Activated CD8-positive, alpha-beta memory T cell treated with anti-CD3 and anti-CD28 coated beads, Interleukin-2, amount 50 U/mL, for 24 hours (primary cell): ENCODE measurements around the gene PARK7.

ENCODE experiments used
- DNase-seq: peaks from one replicate; pipeline ENCODE4 v3.0.0-alpha.2; 2020; ENCODE audit errors: extremely low read depth

The PARK7 gene

DNA sequence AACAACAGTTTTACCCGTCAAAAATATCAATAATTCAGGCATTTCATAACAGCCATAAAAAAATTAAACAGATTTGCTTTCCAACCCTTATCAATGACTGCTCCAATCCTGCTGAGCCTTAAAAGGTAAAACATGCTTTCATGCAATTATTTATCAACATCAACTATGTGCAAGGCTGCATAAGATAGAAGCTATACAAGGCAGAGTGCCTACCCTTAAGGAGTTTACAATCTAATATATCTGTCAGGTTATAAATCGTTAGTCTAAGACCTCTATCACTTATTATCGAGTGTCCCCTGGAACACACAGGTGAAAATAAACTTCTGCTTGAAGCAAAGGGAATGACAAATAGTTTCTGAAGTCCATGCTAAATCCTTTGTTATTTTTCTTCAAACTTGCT, 62.8 kb downstream of the PARK7 start:
- DNase-seq, result no peak

GRCh38 chr1:8025061-8025670, 63.7 kb downstream of the PARK7 start:
- DNase-seq, result no peak

GRCh38 chr1:8025671-8026144, 64.2 kb downstream of the PARK7 start:
- DNase-seq, result no peak

DNA sequence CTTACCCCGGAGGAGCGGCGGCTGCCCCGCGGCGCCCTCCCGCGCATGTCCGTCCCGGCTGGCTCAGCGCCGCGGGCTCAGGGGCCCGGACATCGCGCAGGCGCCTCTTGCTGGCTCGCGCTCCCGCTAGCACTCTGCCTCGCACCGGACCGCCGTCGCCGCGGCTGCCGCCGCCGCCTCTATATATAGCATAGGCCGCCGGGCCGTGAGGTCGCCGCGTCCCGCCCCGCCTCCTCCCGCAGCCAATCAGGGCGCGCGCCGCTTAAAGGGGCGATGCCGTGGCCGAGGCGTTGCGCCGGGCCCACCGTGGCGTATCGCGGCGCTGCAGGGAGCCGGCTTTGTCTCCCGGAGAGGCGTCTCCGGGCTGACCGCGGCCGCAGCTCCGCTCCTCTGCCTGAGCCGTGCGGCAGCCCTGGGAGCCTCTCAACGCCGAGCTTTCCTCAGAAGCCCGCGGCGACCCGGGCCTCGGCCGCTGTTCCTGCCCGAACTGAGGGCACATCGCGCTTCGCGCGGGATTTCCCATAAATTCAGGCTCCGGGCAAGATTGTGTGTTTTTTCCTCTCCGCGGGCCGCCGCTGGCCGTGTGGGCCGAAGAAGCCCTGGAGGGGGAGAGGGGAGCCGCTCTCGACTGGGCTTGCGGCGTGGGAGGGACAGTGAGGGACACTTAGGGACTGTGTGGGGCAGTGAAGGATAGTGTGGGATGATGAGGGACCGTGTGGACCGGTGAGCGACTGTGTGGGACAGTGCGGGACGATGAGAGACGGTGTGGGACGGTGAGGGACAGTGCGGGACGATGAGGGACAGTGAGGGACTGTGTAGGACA, 64.9 kb downstream of the PARK7 start, which contains the start of gene ERRFI1:
Gene ERRFI1 (minus strand): TSS at position 157 of the 823 bp plus-strand sequence. CDS start 10,690 bp downstream, outside the sequence.
- DNase-seq, result peak; percentile 61

- DNase-seq, result no peak
These were observed 65.7 kb downstream of the PARK7 start for GRCh38 chr1:8026976-8027747.

- no peak for DNase-seq
These were observed 66.4 kb downstream of the PARK7 start for GRCh38 chr1:8027748-8028570.

DNA sequence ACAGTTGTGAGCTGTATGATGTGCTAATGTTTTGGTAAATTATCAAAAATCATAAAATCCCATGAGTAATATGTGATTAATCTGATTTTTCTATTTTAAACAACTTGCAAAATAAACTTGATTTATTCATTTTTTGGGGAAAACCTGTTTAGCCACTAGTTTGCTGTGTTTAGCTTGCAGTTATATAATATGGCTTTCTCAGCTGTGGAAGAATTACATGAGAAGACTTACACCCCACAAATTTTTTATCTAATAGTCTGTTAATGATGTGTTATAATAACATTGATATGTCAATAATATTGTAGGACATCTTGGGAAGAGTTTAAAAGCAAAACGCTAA, 67.0 kb downstream of the PARK7 start:
- no peak for DNase-seq

- DNase-seq, result no peak
These were observed 69.8 kb downstream of the PARK7 start for GRCh38 chr1:8031176-8031785.

DNA sequence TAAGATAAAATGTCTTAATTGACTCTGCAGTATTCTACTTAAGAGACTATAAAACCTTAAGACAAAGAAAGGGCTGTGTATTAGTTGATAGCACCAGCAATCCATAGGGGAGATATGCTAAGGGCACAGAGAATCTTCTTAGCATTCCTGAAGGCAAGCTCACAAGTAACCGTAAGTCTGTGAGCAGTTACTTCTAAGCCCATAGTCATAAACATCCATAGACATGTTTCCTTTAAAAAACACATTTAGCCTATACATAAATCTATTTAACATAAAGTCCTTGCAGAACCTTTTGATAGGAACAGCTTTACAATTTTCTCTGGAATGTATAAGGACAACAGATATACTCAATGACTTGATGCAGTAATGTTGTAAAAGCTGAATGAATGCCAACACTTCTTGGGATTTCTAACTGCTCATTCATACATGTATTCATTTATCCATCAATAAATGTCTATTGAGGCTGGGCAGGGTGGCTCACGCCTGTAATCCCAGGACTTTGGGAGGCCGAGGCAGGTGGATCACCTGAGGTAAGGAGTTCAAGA, 70.9 kb downstream of the PARK7 start:
- no peak for DNase-seq

- no peak for DNase-seq
These were observed 71.8 kb downstream of the PARK7 start for GRCh38 chr1:8033322-8033721.
